DMS79 treated with DMSO at 0.1 percent for 48 hours (cell line): Measurements from ENCODE around the gene CENPC.
"Not testable (repeated sequence)": the region's sequence is repeated elsewhere in the genome, so short reads cannot be mapped to it uniquely, and the experiment has no call there.

Experiments
- DNase-seq: peaks from one replicate; lab custom pipeline; 2025; lab: John Stamatoyannopoulos, UW

Gene CENPC

GRCh38 chr4:67550451-67550850 is 5.1 kb upstream of the CENPC start:
- DNase-seq: no peak

- DNase-seq: peak; percentile 21
These were observed 3.8 kb upstream of the CENPC start for GRCh38 chr4:67549123-67549522.

- no peak for DNase-seq
These were observed 1.7 kb upstream of the CENPC start for GRCh38 chr4:67546971-67547370.

- peak; percentile 52 for DNase-seq
These were observed 677 bp upstream of the CENPC start for GRCh38 chr4:67546004-67546356.

DNA sequence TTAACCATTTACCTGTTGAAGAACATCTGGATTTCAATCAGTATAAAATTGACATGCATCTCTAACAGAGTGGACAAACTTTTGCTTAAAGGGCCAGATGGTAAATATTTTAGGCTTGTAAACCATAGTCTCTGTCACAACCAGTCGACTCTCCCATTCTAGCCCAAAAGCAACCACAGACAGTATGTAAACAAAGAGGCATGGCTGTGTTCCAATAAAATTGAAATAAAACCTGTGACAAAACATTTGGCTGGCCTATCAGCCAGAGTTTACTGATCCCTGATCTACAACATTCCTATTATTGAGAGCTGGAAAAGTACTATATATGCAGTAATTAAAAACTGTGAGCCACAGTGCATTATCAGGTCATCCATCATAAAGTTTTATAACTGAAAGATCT is 3.2 kb downstream of the CENPC start:
- no peak for DNase-seq

DNA sequence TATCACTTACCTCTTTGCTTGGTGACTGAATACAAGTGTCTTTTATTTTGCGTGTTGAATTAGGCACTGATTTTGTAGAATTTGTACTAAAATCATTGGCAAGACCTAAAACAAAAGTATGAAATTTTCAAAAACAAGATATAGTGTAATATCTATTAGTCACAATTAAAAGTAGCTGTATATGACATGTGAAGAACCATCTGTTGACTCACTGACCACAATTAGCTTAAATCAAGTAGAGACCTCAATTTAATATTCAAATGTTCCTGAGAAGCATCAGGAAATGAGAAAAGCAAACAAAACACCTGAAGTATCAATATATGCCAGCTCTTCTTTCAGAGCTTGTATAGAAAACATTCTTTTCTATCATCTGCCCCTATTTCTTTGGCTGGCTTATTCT is 5.5 kb downstream of the CENPC start:
- no peak for DNase-seq

DNA sequence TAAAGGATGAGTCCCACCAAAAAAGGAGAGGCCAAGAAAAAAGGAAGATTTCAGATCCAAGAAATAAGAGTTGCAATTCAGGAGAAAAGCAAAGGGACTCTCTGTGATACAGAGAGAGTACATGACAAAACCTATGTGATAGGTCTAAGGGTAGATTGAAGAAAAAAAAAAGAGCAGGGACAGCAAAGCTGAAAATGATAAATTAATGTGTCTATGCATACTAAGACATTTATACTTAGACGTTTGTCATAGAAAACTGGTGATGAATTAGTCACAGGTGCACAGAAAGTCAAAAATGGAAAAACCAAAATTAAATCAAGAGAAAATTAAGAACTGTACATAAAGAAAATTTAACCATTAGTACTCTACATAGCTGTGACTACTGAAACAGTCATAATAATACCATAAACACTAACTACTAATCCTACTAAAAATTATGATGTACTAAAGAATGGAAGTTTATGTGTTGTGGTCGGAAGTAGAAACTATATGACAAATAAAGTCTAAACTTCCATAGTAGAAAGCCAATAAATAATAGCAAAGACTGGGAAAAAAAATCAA is 9.9 kb downstream of the CENPC start:
- no peak for DNase-seq

DNA sequence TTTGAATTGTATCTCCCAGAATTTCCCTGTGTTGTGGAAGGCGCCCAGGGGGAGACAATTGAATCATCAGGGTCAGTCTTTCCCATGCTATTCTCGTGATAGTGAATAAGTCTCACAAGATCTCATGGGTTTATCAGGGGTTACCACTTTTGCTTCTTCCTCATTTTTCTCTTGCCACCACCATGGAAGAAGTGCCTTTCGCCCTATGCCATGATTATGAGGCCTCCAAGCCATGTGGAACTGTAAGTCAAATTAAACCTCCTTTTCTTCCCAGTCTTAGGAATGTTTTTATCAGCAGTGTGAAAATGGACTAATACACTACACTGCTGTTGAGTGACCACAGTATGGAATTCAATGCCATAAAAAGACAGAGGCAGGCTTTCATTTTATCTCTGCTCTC is 12.2 kb downstream of the CENPC start:
- no peak for DNase-seq

- DNase-seq: not testable (repeated sequence)
These were observed 12.9 kb downstream of the CENPC start for GRCh38 chr4:67532397-67532796.

DNA sequence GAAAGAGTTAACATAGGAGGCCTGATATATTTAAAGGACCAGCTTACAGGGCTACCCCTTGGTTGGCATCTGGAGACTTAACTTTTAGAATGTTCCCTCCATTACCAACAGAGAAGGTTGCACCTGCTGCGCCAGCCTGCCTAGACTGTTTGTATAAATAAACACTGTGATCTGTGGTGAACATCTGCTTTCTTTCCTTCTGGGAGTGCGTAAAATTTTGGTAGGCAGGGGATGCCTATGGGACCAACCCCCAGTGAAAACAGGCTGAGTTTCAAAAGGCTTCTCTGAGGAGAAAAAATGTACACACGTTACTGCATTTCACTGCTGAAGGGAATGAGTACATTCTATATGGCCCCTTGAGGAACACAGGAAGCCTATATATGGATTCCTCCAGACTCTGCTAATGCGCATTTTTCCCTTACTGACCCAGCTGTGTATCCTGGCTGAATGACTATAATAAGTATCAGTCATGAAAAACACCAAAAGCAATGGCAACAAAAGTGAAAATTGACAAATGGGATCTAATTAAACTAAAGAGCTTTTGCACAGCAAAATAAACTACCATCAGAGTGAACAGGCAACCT is 13.8 kb downstream of the CENPC start:
- DNase-seq: no peak

DNA sequence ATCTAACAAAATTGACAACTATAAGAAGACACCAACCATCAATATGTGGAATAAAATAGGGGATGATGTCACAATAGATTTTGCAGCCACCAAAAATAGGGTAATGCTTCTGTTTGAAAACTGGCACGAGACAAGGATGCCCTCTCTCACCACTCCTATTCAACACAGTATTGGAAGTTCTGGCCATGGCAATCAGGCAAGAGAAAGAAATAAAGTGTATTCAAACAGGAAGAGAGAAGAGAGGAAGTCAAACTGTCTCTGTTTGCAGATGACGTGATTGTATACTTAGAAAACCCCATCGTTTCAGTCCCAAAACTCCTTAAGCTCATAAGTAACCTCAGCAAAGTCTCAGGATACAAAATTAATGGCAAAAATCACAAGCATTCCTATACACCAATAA is 21.2 kb downstream of the CENPC start:
- not testable (repeated sequence) for DNase-seq

GRCh38 chr4:67522851-67523671 is 22.2 kb downstream of the CENPC start:
- DNase-seq: no peak

GRCh38 chr4:67522230-67522629 is 23.1 kb downstream of the CENPC start:
- DNase-seq: no peak

DNA sequence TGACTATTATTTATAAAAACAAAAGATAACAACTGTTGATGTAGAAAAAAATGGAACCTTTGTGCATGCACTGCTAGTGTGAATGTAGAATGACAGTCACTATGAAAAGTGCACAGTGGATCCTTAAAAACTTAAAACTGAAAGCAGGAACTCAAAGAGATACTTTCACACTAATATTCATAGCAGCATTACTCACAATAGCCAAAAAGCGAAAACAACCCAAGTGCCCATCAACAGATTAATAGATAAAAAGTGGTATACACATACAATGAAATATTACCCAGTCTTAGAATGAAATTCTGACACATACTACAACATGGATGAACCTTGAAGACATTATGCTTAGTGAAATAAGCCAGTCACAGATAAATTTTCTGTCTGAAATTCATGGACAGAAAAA is 23.8 kb downstream of the CENPC start:
- DNase-seq: no peak

DNA sequence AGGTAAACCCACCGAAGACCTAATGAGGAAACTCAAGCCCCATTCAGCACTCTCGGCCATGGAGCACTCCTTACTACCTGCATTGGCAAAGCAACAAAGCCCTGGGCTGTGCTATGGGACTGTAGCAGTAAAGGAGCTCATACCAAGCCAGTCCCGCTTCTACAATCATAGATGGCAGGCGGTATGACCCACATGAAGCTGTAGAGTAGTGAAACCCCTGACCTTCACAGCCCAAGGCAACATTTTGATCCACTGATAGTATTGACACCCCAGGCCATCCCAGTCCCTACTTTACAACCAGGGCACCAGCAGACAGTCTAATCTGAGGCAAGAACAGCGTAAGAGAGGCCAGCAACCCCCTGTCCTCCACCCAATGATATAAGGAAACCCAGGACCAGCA is 25.2 kb downstream of the CENPC start:
- DNase-seq: no peak

GRCh38 chr4:67512501-67512900 is 32.8 kb downstream of the CENPC start:
- DNase-seq: no peak

DNA sequence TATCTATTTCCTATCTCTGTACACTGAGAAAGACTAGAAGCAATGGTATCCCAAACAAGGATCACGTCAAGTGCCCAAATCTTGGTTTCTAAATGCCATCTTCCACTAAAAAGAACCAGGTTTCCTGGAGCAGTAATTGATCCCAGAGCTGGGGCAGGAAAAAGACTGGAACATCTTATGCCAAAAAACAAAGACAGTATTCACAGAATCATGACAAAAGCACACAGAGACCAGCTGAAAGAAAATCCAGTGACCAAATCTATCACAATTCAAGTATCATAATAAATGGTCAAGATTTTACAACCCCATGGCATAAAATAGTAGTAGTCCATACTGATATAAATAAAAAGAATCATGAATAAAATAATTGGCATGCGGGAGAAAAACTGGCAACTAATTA is 44.9 kb downstream of the CENPC start:
- no peak for DNase-seq

GRCh38 chr4:67499799-67500198 is 45.5 kb downstream of the CENPC start:
- DNase-seq: no peak

DNA sequence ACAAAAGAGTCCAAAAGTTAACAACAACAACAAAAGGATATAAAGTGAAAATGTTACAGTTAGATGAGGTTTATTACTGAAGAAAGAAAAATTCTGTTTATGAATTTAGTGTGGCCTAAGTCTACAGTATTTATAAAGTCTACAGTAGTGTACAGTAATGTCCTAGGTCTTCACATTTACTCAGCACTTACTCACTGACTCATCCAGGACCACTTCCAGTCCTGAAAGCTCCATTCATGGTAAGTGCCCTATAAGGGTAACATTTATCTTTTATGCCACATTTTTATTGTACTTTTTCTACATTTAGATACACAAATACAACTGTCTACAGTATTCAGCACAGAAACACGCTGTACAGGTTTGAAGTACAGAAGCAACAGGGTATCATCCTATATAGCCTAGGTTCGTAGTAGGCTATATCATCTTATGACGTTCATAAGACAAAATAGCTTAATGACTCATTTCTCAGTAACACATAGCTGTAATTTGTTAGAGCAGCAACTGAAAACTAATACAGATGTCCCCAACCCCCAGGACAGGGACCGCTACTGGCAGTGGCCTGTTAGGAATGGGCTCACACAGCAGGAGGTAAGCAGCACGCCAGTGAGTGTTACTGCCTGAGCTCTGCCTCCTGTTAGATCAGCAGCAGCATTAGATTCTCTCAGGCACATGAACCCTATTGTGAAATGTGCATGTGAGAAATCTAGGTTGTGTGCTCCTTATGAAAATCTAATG is 61.3 kb downstream of the CENPC start:
- no peak for DNase-seq

DNA sequence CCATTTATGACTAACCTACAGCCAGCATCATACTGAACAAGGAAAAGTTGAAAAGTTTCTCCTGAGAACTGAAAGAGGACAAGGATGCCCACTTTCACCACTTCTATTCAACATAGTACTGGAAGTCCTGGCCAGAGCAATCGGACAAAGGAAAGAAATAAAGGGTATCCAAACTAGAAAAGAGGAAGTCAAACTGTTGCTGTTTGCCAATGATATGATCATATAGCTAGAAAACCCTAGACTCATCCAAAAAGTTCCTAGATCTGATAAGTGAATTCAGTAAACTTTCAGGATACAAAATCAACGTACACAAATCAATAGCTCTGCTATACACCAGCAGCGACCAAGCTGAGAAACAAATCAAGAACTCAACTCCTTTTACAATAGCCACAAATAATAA is 64.5 kb downstream of the CENPC start:
- DNase-seq: no peak

GRCh38 chr4:67475155-67475554 is 70.1 kb downstream of the CENPC start:
- no peak for DNase-seq

DNA sequence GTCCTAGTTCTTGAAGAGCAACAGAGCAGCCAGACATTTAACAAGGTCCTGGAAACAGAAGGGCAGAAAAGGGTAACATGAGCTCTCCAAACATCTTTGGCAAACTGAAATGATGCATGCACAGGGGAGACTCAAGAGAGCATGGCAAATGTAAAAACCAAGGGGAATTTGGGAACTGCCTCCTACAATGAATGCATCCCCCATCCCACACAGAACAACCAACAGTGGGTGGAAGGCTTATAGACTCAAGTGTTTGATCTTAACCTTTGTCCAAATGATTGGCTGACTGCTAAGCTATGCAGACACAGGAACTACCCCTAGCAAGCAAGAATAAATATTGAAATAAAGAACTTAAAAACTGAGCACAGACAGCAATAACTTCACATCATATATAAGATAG is 74.4 kb downstream of the CENPC start:
- peak; percentile 73 for DNase-seq

GRCh38 chr4:67468830-67469229 is 76.5 kb downstream of the CENPC start:
- DNase-seq: no peak
